ENCODE results near the gene CHD5.

The CHD5 gene

GRCh38 chr1:6130036-6130435, 50.1 kb downstream of the CHD5 start:
- Histone ChIP-seq H3K79me2 (ENCODE audit: insufficient read depth, low read length) (no peaks in the 10 kb centered on the region), H3K9ac (ENCODE audit: low read depth, low read length, poor library complexity, severe bottlenecking) (no peak overlapping the region), H3K27me3 (ENCODE audit: insufficient read depth, low read length, poor library complexity, severe bottlenecking) (no peaks in the 10 kb centered on the region), H3K9me3 (ENCODE audit: insufficient read depth, low read depth, low read length) (no peaks in the 10 kb centered on the region), H2AFZ (ENCODE audit: low read length) (no peak overlapping the region), H3K4me3 (ENCODE audit: low read length, poor library complexity, severe bottlenecking) (no peak overlapping the region), H3F3A (ENCODE audit: low read depth) (no peaks in the 10 kb centered on the region), H3K4me1 (ENCODE audit: insufficient read depth, low read length, poor library complexity, severe bottlenecking) (no peaks in the 10 kb centered on the region), H3K9me2 (replicated peaks; ENCODE audit: low read depth, low read length) (no peaks in the 10 kb centered on the region), H3K4me2 (ENCODE audit: low read depth, low read length, poor library complexity, severe bottlenecking) (no peak overlapping the region), H3K36me3 (ENCODE audit: insufficient read depth, low read length) (no peaks in the 10 kb centered on the region), H4K20me1 (ENCODE audit: insufficient read depth, low read length, poor library complexity, severe bottlenecking) (no peaks in the 10 kb centered on the region)
- TF ChIP-seq, protein P1, sequence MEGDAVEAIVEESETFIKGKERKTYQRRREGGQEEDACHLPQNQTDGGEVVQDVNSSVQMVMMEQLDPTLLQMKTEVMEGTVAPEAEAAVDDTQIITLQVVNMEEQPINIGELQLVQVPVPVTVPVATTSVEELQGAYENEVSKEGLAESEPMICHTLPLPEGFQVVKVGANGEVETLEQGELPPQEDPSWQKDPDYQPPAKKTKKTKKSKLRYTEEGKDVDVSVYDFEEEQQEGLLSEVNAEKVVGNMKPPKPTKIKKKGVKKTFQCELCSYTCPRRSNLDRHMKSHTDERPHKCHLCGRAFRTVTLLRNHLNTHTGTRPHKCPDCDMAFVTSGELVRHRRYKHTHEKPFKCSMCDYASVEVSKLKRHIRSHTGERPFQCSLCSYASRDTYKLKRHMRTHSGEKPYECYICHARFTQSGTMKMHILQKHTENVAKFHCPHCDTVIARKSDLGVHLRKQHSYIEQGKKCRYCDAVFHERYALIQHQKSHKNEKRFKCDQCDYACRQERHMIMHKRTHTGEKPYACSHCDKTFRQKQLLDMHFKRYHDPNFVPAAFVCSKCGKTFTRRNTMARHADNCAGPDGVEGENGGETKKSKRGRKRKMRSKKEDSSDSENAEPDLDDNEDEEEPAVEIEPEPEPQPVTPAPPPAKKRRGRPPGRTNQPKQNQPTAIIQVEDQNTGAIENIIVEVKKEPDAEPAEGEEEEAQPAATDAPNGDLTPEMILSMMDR (conservative IDR thresholded peaks at IDR 0.05; ENCODE audit: low read length): no peak
- TF ChIP-seq EZH2phosphoT487 (IDR thresholded peaks at IDR 0.05; ENCODE audit: borderline replicate concordance): no peak

DNA sequence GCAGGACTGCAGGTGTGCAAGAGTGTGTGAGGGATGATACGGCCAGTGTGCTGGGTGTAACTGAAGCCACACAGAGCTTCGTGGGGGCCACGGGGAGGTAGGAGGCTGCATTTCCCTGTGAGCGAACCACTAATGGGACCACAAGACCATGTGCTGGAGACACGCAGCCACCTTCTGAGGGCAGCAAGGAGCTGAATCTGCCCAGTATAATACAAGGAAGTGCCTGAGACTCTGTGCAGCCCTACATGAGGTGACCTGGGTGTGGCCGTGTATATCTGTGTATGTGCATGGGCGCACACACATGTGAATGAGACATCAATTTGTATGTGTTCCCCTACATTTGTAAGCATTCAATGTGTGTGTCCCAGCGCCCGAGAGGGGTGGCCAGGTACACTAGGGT, 50.8 kb downstream of the CHD5 start:
- no peak overlapping the region for H2AFZ ChIP-seq (ENCODE audit: low read length)
- TF ChIP-seq, protein P1 (conservative IDR thresholded peaks at IDR 0.05; ENCODE audit: low read length): no peak
- no peaks in the 10 kb centered on the region for H3K36me3 ChIP-seq (ENCODE audit: insufficient read depth, low read length)
- H3F3A ChIP-seq (ENCODE audit: low read depth): no peaks in the 10 kb centered on the region
- H3K9me2 ChIP-seq (replicated peaks; ENCODE audit: low read depth, low read length): no peaks in the 10 kb centered on the region
- H4K20me1 ChIP-seq (ENCODE audit: insufficient read depth, low read length, poor library complexity, severe bottlenecking): no peaks in the 10 kb centered on the region
- H3K4me2 ChIP-seq (ENCODE audit: low read depth, low read length, poor library complexity, severe bottlenecking): no peak overlapping the region
- H3K79me2 ChIP-seq (ENCODE audit: insufficient read depth, low read length): no peaks in the 10 kb centered on the region
- no peaks in the 10 kb centered on the region for H3K4me1 ChIP-seq (ENCODE audit: insufficient read depth, low read length, poor library complexity, severe bottlenecking)
- no peaks in the 10 kb centered on the region for H3K9me3 ChIP-seq (ENCODE audit: insufficient read depth, low read depth, low read length)
- no peak overlapping the region for H3K4me3 ChIP-seq (ENCODE audit: low read length, poor library complexity, severe bottlenecking)
- H3K9ac ChIP-seq (ENCODE audit: low read depth, low read length, poor library complexity, severe bottlenecking): no peak overlapping the region
- no peaks in the 10 kb centered on the region for H3K27me3 ChIP-seq (ENCODE audit: insufficient read depth, low read length, poor library complexity, severe bottlenecking)

DNA sequence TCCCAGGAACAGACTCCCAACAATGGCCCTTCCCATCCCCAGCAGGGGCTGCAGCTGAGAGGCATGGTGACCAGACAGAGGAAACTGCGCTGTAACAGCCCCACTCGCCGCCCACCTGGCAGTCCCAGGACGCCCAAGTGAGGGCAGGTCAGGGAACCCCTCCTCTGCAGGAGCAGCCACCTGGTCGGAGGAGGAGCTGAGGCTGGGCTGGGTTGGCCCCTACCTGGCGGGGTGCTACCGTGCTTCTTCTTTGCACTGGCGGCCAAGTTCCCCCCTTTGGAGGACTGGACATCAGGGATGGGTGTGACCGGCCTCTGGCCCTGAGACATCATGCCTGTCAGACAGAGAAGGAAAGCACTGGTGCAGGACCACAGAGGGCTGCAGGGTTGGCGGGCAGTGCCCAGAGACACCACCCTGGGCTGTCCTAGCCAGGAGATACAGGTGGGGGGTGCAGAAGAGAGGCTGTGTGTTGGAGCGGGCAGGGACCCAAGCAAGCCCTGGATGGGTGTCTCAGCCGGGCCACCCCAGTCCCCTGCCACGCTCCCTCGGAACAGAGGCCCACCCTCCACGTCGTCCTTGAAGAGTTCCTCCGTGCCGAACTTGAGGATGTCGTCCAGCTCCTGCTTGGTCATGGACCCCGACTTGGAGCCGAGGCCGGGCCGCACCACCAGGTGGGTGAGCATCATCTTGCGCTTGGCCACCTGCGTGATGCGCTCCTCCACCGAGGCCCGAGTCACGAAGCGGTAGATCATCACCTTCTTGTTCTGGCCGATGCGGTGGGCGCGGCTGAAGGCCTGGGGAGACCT, 51.6 kb downstream of the CHD5 start:
- Histone ChIP-seq H3F3A (ENCODE audit: low read depth) (no peaks in the 10 kb centered on the region), H4K20me1 (ENCODE audit: insufficient read depth, low read length, poor library complexity, severe bottlenecking) (no peaks in the 10 kb centered on the region), H3K27me3 (ENCODE audit: insufficient read depth, low read length, poor library complexity, severe bottlenecking) (no peaks in the 10 kb centered on the region), H3K4me2 (ENCODE audit: low read depth, low read length, poor library complexity, severe bottlenecking) (no peak overlapping the region), H3K36me3 (ENCODE audit: insufficient read depth, low read length) (no peaks in the 10 kb centered on the region), H3K4me1 (ENCODE audit: insufficient read depth, low read length, poor library complexity, severe bottlenecking) (no peaks in the 10 kb centered on the region), H3K9ac (ENCODE audit: low read depth, low read length, poor library complexity, severe bottlenecking) (no peak overlapping the region), H3K4me3 (ENCODE audit: low read length, poor library complexity, severe bottlenecking) (no peak overlapping the region), H3K79me2 (ENCODE audit: insufficient read depth, low read length) (no peaks in the 10 kb centered on the region), H2AFZ (ENCODE audit: low read length) (no peak overlapping the region), H3K9me2 (replicated peaks; ENCODE audit: low read depth, low read length) (no peaks in the 10 kb centered on the region), H3K9me3 (ENCODE audit: insufficient read depth, low read depth, low read length) (no peaks in the 10 kb centered on the region)
- TF ChIP-seq, protein P1 (conservative IDR thresholded peaks at IDR 0.05; ENCODE audit: low read length): no peak
- TF ChIP-seq EZH2phosphoT487 (IDR thresholded peaks at IDR 0.05; ENCODE audit: borderline replicate concordance): no peak

All from Loucy (cell line).